ENCODE data around the gene IRF3. TPM values are rescaled to one million over a fixed set of nuclear protein-coding genes. Genes with fewer than 3 reads are reported as not detected.
A peak's percentile ranks its signal among the peaks of the same experiment; 100 is the strongest.

IRF3 gene
- total RNA-seq, 1 experiment from 2014 or later: 205 TPM

- peak; percentile 91 for DNase-seq
- Histone ChIP-seq H3K9me3 (ENCODE audit: control insufficient read depth, low read depth, low read length) (no peaks in the 10 kb centered on the region), H3K23ac (ENCODE audit: insufficient read length, low read depth, low read length) (no peak overlapping the region), H3K9ac (ENCODE audit: extremely low read depth, insufficient read length, low read length) (peak overlapping the region; percentile 94), H2AFZ (ENCODE audit: low read length) (no peak overlapping the region), H2AK5ac (ENCODE audit: insufficient read length, low read length) (no peak overlapping the region), H3K18ac (ENCODE audit: insufficient read length, low read depth, low read length) (peak overlapping the region; percentile 9), H4K91ac (ENCODE audit: insufficient read length, low read depth, low read length) (no peak overlapping the region), H2BK12ac (ENCODE audit: insufficient read length, low read depth, low read length) (no peak overlapping the region), H4K20me1 (ENCODE audit: control insufficient read depth, insufficient read depth, insufficient read length) (no peaks in the 10 kb centered on the region), H4K8ac (replicated peaks; ENCODE audit: insufficient read length, low read depth, low read length) (no peak overlapping the region), H3K27me3 (ENCODE audit: insufficient read depth, low read length) (no peaks in the 10 kb centered on the region), H4K5ac (ENCODE audit: insufficient read length, low read depth, low read length) (no peak overlapping the region), H3T11ph (ENCODE audit: low read length) (no peak overlapping the region), H3K79me1 (ENCODE audit: insufficient read depth, low read depth, low read length, poor library complexity, severe bottlenecking) (peaks cover 2% of the 10 kb centered on the region), H3K27ac (ENCODE audit: insufficient read length, low read depth, low read length) (no peak overlapping the region), H3K23me2 (ENCODE audit: insufficient read length, low read depth, low read length, poor library complexity, severe bottlenecking) (peaks cover 4% of the 10 kb centered on the region), H3K4me1 (ENCODE audit: insufficient read depth, low read length) (peaks cover 6% of the 10 kb centered on the region), H3K14ac (ENCODE audit: insufficient read depth, low read length) (peak overlapping the region; percentile 18; the same call in 1 of the 2 replicates), H3K56ac (ENCODE audit: insufficient read length, low read depth, low read length) (no peak overlapping the region), H2BK15ac (ENCODE audit: low read depth, low read length) (no peak overlapping the region), H3K79me2 (ENCODE audit: insufficient read depth, low read length) (peaks cover 22% of the 10 kb centered on the region; the same call in 1 of the 2 replicates), H2BK5ac (ENCODE audit: insufficient read length, low read length) (no peak overlapping the region), H2BK20ac (ENCODE audit: low read depth, low read length, poor library complexity, severe bottlenecking) (no peak overlapping the region), H3K4ac (ENCODE audit: low read depth, low read length) (no peak overlapping the region), H3K4me2 (ENCODE audit: insufficient read depth, insufficient read length, low read length) (peak overlapping the region; percentile 52), H2BK120ac (ENCODE audit: low read depth, low read length, poor library complexity, severe bottlenecking) (no peak overlapping the region)
- peaks cover 31 to 36% (median 35%) of the 10 kb centered on the region in 3 experiments; a peak in 6 of 7 replicates for H3K36me3 Mint-ChIP-seq (ENCODE audit: insufficient read depth in 1 of 3, low read depth in 3 of 3)
- peaks cover 2% of the 10 kb centered on the region; the same call in 1 of the 2 replicates for H3K27me3 Mint-ChIP-seq (ENCODE audit: low read depth)
- WGBS (ENCODE audit: extremely low coverage, insufficient read length, low lambda C conversion rate): no CpG with 5 or more reads among the region's 21 CpGs
- peak overlapping the region; percentile 86 to 95 (median 92) for H3K27ac Mint-ChIP-seq
- peak; percentile 84 for TF ChIP-seq CTCF (conservative IDR thresholded peaks at IDR 0.05)
- H3K4me3 Mint-ChIP-seq: peak overlapping the region; percentile 91 to 98
- peaks cover 20 to 32% of the 10 kb centered on the region in 2 experiments for H3K4me1 Mint-ChIP-seq
- no peaks in the 10 kb centered on the region; a peak in 2 of 5 replicates for H3K9me3 Mint-ChIP-seq
These were observed 12.4 kb upstream of the IRF3 start for GRCh38 chr19:49677901-49678674.
